ENCODE results near the gene SLC4A1AP.

- TF ChIP-seq CTCF (IDR thresholded peaks at IDR 0.05 in 2 of 3, conservative IDR thresholded peaks at IDR 0.05 in 1 of 3; ENCODE audit: insufficient read depth in 2 of 3, low read depth in 1 of 3, low read length in 3 of 3) (no peak), CEBPB (tag; IDR thresholded peaks at IDR 0.05) (no peak), POLR2A (conservative IDR thresholded peaks at IDR 0.05) (no peak), ATF3 (IDR thresholded peaks at IDR 0.05) (no peak), ATF3 (CRISPR knock-in tag; conservative IDR thresholded peaks at IDR 0.05) (no peak), USF1 (CRISPR knock-in tag; IDR thresholded peaks at IDR 0.05) (no peak), ZNF561 (CRISPR knock-in tag; conservative IDR thresholded peaks at IDR 0.05) (no peak), CREB5 (CRISPR knock-in tag; IDR thresholded peaks at IDR 0.05) (no peak), HNRNPLL (IDR thresholded peaks at IDR 0.05; ENCODE audit: low read depth, low read length, poor library complexity, severe bottlenecking) (no peak), HDAC6 (IDR thresholded peaks at IDR 0.05; ENCODE audit: low read depth, low read length) (no peak), GABPB1 (CRISPR knock-in tag; IDR thresholded peaks at IDR 0.05) (no peak), ATF1 (CRISPR knock-in tag; IDR thresholded peaks at IDR 0.05) (no peak), ATF1 (tag; IDR thresholded peaks at IDR 0.05) (no peak)
These were observed 18.2 kb downstream of the SLC4A1AP start for GRCh38 chr2:27681841-27682240.
